WERI-Rb-1 (cell line): ENCODE data around the gene SCYL3.

Experiments used
- DNase-seq: peaks from one replicate; pipeline ENCODE4 v3.0.0-alpha.2; 2020
- H3K27ac ChIP-seq: fragments of 250-450 bp; sonication (Bioruptor Pico); 2 replicates; pipeline ENCODE4 v1.5.1; 2020; ENCODE audit warnings: mild to moderate bottlenecking, moderate library complexity
- H3K27me3 ChIP-seq: fragments of 250-450 bp; sonication (Bioruptor Pico); 2 replicates; pipeline ENCODE4 v1.5.1; 2021; ENCODE audit warnings: mild to moderate bottlenecking, low read depth, moderate library complexity; ENCODE audit not compliant: insufficient read depth, severe bottlenecking
- H3K36me3 ChIP-seq: fragments of 250-450 bp; sonication (Bioruptor Pico); 2 replicates; pipeline ENCODE4 v1.5.1; 2020; ENCODE audit warnings: mild to moderate bottlenecking, moderate library complexity
- H3K4me3 ChIP-seq: 2 replicates; pipeline ENCODE4 v1.5.1; 2011; ENCODE audit warnings: low read depth, mild to moderate bottlenecking, control low read depth, low read length
- H3K9me3 ChIP-seq: fragments of 250-450 bp; sonication (Bioruptor Pico); 2 replicates; pipeline ENCODE4 v1.5.1; 2021; ENCODE audit warnings: mild to moderate bottlenecking, moderate library complexity; ENCODE audit not compliant: severe bottlenecking
- TF ChIP-seq, protein P1 (sequence below): IDR thresholded peaks from 2 replicates; pipeline ENCODE4 v1.5.1; 2011; ENCODE audit warnings: low read depth, mild to moderate bottlenecking, control low read depth, inconsistent platforms, low read length

SCYL3 gene, protein sequence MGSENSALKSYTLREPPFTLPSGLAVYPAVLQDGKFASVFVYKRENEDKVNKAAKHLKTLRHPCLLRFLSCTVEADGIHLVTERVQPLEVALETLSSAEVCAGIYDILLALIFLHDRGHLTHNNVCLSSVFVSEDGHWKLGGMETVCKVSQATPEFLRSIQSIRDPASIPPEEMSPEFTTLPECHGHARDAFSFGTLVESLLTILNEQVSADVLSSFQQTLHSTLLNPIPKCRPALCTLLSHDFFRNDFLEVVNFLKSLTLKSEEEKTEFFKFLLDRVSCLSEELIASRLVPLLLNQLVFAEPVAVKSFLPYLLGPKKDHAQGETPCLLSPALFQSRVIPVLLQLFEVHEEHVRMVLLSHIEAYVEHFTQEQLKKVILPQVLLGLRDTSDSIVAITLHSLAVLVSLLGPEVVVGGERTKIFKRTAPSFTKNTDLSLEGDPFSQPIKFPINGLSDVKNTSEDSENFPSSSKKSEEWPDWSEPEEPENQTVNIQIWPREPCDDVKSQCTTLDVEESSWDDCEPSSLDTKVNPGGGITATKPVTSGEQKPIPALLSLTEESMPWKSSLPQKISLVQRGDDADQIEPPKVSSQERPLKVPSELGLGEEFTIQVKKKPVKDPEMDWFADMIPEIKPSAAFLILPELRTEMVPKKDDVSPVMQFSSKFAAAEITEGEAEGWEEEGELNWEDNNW

DNA sequence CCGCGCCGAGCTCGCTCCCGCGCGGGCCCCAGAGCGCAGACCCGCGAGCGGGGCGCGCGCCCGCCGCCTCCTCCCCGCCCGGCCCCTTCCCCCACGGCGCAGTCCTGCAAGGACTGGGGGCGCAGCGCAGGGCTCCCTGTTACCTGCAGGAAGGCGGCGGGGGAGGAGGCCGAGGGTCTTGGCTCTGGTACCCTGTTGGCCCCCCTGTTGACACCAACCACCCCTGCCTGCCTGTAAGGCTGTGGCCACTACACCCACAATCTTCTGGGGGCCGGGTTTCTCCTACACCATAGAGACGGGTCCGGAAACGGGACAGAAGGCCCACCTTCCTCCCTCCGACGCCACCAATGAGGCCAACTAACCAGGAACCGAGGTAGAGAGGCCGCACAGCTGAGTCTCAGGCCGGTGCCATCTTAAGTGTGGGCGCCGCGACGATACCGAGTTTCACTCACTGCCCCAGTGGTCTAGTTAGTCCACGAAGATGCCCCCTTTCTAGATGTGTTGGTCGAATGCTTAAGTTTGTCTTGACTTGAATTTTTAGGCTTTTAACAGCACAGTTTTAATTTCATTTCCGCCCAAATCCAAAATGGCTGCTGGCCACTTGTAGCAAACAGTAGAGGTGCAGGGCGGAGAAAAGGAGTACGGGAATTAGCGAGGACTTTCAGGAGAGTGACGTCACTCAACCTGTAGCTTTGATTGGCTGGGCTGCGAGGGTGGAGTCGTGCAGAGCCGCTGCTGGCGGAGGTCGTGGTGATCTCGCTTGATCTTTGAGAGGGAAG, at the start of gene SCYL3:
Gene SCYL3 (minus strand): TSS at position 252 of the 779 bp plus-strand sequence. CDS start 5,056 bp downstream, outside the sequence.
- Histone ChIP-seq H3K4me3 (peak within 1 kb of the TSS; percentile 68), H3K27me3 (no peaks in the 10 kb centered on the region), H3K27ac (peak within 1 kb of the TSS; percentile 99), H3K36me3 (no peaks in the 10 kb centered on the region), H3K9me3 (no peaks in the 10 kb centered on the region)
- TF ChIP-seq, protein P1, sequence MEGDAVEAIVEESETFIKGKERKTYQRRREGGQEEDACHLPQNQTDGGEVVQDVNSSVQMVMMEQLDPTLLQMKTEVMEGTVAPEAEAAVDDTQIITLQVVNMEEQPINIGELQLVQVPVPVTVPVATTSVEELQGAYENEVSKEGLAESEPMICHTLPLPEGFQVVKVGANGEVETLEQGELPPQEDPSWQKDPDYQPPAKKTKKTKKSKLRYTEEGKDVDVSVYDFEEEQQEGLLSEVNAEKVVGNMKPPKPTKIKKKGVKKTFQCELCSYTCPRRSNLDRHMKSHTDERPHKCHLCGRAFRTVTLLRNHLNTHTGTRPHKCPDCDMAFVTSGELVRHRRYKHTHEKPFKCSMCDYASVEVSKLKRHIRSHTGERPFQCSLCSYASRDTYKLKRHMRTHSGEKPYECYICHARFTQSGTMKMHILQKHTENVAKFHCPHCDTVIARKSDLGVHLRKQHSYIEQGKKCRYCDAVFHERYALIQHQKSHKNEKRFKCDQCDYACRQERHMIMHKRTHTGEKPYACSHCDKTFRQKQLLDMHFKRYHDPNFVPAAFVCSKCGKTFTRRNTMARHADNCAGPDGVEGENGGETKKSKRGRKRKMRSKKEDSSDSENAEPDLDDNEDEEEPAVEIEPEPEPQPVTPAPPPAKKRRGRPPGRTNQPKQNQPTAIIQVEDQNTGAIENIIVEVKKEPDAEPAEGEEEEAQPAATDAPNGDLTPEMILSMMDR = no peak
- DNase-seq = peak; percentile 86

DNA sequence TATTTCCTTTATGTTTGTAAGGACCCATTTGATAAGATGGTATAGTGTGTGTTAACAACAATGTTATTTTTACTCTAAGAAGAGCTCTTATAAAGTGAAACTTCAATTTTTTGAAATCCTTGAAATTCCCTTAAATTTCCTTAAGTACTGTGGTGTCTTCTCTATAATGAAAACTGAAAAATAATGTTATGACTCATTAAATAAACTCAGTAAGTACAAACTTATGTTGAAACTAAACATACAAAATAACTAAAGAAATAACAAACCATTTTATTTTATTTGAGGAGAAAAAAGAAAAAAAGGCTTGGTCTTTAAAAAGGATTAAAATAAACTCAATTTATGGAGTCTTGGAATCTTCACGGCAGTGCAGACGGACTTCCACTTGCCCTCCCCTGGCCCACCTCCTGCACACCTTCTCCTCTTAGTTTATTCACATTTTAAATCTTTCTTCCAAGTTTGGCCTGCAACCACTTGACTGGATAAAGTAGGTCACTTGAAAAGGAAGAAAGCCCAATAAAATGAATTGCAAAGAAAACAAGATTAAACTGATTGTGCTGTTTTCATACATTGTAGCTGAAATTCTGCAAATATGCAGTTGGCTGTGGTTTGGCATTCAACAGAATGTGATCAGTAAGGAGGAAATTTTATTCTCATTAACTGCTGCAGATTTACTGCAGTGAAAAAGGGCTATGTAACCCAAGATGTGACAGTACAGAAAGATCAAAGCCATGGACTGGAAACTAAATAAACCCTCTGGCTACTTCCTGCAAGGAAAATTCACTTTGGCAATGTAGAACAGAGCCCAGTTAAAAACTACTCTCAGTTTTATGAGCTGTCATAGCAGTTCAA, 48.5 kb upstream of the SCYL3 start:
- Histone ChIP-seq H3K27me3 (no peaks in the 10 kb centered on the region), H3K9me3 (no peaks in the 10 kb centered on the region), H3K36me3 (no peaks in the 10 kb centered on the region), H3K4me3 (no peak overlapping the region), H3K27ac (no peak overlapping the region)
- DNase-seq = no peak
- TF ChIP-seq, protein P1 = no peak

DNA sequence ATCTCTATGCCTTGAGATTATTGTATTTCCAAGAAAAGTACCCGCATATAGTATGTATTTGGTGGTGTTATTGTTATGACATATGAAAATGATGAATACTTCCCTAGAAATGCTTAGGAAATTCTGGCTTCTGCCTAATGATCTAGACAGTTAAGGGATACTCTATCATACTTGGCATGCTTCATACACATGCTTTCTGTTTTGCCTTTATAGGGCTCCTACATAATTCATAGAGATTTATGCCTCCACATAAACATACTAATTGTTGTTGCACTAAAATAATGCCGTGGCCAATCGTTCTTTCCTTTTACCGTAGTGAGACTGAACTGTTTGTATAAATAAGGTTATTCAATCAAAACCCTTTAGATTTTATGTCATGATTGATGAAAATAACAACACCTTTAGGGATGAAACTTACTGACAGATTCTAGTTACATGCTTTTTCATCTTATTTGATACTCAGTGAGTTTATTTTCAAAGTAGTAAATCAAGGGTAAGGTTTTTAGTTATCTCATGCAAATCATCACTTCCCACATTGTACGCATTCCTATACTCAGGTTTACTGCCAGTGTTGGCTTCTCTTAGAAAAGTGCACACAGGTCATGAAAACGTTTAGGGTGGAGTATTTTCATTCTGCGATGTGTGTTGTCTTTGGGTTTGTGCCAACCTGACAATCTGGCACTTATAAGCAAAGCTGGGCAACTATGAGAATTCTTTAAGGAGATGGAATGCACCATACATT, 40.5 kb upstream of the SCYL3 start:
- no peak for DNase-seq
- Histone ChIP-seq H3K27me3 (no peaks in the 10 kb centered on the region), H3K27ac (no peak overlapping the region), H3K9me3 (no peaks in the 10 kb centered on the region), H3K36me3 (no peaks in the 10 kb centered on the region), H3K4me3 (no peak overlapping the region)
- TF ChIP-seq, protein P1 = no peak

DNA sequence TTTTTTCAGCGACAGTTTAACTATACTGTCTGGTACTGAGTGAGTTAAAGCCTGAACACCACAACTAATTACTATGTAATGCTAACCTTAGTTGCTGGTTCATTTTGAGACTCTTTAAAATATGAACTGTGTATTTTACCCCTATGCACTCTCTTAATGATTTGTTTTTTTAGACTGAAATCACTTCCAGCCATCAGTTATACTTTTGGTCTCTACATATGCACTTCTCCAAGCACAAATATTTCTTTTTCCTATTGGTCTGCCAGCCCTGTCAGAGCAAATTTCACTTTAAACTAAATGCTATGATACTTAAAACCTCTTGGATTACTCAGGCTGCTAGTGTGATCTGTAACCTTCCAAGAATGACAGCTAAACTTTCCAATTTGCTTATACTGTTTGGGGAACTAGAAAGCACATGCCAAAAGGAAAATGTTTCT, 38.1 kb upstream of the SCYL3 start:
- Histone ChIP-seq H3K27ac (no peak overlapping the region), H3K27me3 (no peaks in the 10 kb centered on the region), H3K9me3 (no peaks in the 10 kb centered on the region), H3K36me3 (no peaks in the 10 kb centered on the region), H3K4me3 (no peak overlapping the region)
- DNase-seq = no peak
- TF ChIP-seq, protein P1 = no peak

DNA sequence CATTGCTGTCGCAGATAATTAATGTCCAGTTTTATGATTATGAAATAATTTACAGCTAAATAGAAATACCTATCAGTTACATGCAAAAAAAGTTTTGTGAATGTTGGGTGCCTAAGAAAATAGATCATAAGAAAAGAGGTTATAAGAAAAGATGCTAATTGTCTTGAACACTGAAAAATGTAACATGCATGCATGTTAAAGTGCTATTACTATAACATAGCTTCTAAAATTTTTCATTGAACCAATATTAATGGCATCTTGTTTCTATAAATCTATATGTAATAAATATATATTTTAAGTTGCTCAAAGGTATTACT, 35.5 kb upstream of the SCYL3 start:
- no peaks in the 10 kb centered on the region for H3K27me3 ChIP-seq
- TF ChIP-seq, protein P1 = no peak
- no peak overlapping the region for H3K27ac ChIP-seq
- no peaks in the 10 kb centered on the region for H3K36me3 ChIP-seq
- no peak overlapping the region for H3K4me3 ChIP-seq
- H3K9me3 ChIP-seq = no peaks in the 10 kb centered on the region
- DNase-seq = no peak
